Neuronal stem cell (in vitro differentiated cells): Measurements from ENCODE around the gene CILP.

Experiments
- DNase-seq: peaks from one replicate; pipeline ENCODE4 v3.0.0-alpha.2; 2013; ENCODE audit warnings: low spot score
- H2AFZ ChIP-seq: one replicate; pipeline ENCODE4 v1.6.1; 2013; ENCODE audit warnings: mild to moderate bottlenecking, low read length, inconsistent platforms
- H2AK5ac ChIP-seq: 2 replicates; pipeline ENCODE4 v1.6.1; 2013; ENCODE audit warnings: low read depth, mild to moderate bottlenecking, inconsistent platforms, low read length, moderate library complexity, mixed read lengths
- H2BK120ac ChIP-seq: 2 replicates; pipeline ENCODE4 v1.6.1; 2013; ENCODE audit warnings: low read depth, mild to moderate bottlenecking, inconsistent platforms, low read length, moderate library complexity, mixed read lengths
- H2BK12ac ChIP-seq: one replicate; pipeline ENCODE4 v1.6.1; 2013; ENCODE audit warnings: low read length, inconsistent platforms
- H2BK15ac ChIP-seq: 2 replicates; pipeline ENCODE4 v1.6.1; 2013; ENCODE audit warnings: mild to moderate bottlenecking, low read length, inconsistent platforms, mixed read lengths
- H2BK5ac ChIP-seq: one replicate; pipeline ENCODE4 v1.6.1; 2013; ENCODE audit warnings: inconsistent platforms, mild to moderate bottlenecking, low read length, moderate library complexity
- H3K14ac ChIP-seq: one replicate; pipeline ENCODE4 v1.6.1; 2013; ENCODE audit warnings: low read length, inconsistent platforms
- H3K18ac ChIP-seq: 2 replicates; pipeline ENCODE4 v1.6.1; 2013; ENCODE audit warnings: low read length, inconsistent platforms
- H3K23ac ChIP-seq: 2 replicates; pipeline ENCODE4 v1.6.1; 2013; ENCODE audit warnings: low read depth, mild to moderate bottlenecking, mixed read lengths, low read length, inconsistent platforms; ENCODE audit not compliant: poor library complexity
- H3K27ac ChIP-seq: replicated peaks from 3 replicates; pipeline ENCODE4 v1.5.1; 2013; ENCODE audit warnings: low read length, inconsistent platforms
- H3K27me3 ChIP-seq, 3 experiments: 2 replicates each; pipeline ENCODE4 v1.6.1; 2013; ENCODE audit warnings: low read length in 3 of 3, mild to moderate bottlenecking in 2 of 3, inconsistent platforms in 1 of 3, low read depth in 1 of 3, mixed read lengths in 1 of 3, moderate library complexity in 1 of 3; ENCODE audit not compliant: control insufficient read depth in 3 of 3, insufficient read depth in 3 of 3
- H3K36me3 ChIP-seq, 2 donors: replicated peaks in 1 of 2; 2 replicates each; pipeline ENCODE4 v1.6.1; 2013; ENCODE audit warnings: low read length in 2 of 2; ENCODE audit not compliant: control insufficient read depth in 2 of 2, insufficient read depth in 2 of 2
- H3K4ac ChIP-seq: 2 replicates; pipeline ENCODE4 v1.6.1; 2013; ENCODE audit warnings: inconsistent platforms, mild to moderate bottlenecking, low read length, moderate library complexity
- H3K4me1 ChIP-seq, 2 donors: 1 replicate in 1 of 2; 2 replicates in 1 of 2; pipeline ENCODE4 v1.6.1; 2013; ENCODE audit warnings: low read length in 2 of 2, low read depth in 1 of 2; ENCODE audit not compliant: control insufficient read depth in 2 of 2, insufficient read depth in 1 of 2
- H3K4me2 ChIP-seq: one replicate; pipeline ENCODE4 v1.6.1; 2013; ENCODE audit warnings: mild to moderate bottlenecking, low read length, inconsistent platforms; ENCODE audit not compliant: insufficient read depth, poor library complexity, severe bottlenecking
- H3K4me3 ChIP-seq, 2 donors: 2 replicates each; pipeline ENCODE4 v1.5.1; 2013; ENCODE audit warnings: low read length in 2 of 2, mild to moderate bottlenecking in 2 of 2, inconsistent platforms in 1 of 2, moderate library complexity in 1 of 2
- H3K79me1 ChIP-seq: one replicate; pipeline ENCODE4 v1.6.1; 2013; ENCODE audit warnings: low read depth, mild to moderate bottlenecking, inconsistent platforms, low read length, moderate library complexity
- H3K9ac ChIP-seq: one replicate; pipeline ENCODE4 v1.6.1; 2013; ENCODE audit warnings: mild to moderate bottlenecking, low read depth, low read length, inconsistent platforms; ENCODE audit not compliant: poor library complexity
- H3K9me3 ChIP-seq, 2 donors: replicated peaks in 1 of 2; 2 replicates each; pipeline versions ENCODE3 to v1.6.1; 2013; ENCODE audit warnings: low read length in 2 of 2, mild to moderate bottlenecking in 2 of 2, inconsistent platforms in 1 of 2, low read depth in 1 of 2, mixed read lengths in 1 of 2, moderate library complexity in 1 of 2; ENCODE audit not compliant: control insufficient read depth in 2 of 2, insufficient read depth in 1 of 2
- H4K8ac ChIP-seq: one replicate; pipeline ENCODE4 v1.6.1; 2013; ENCODE audit warnings: low read depth, mild to moderate bottlenecking, inconsistent platforms, low read length, moderate library complexity
- H4K91ac ChIP-seq: one replicate; pipeline ENCODE4 v1.6.1; 2013; ENCODE audit warnings: low read length, low read depth, mild to moderate bottlenecking, inconsistent platforms; ENCODE audit not compliant: poor library complexity
- WGBS, 2 donors: extraction: QIAGEN DNeasy Blood & Tissue Kit; methylation state at CpG; one replicate each; pipeline ENCODE4 v1.1.7; 2013; ENCODE audit warnings: missing lambda C conversion rate in 2 of 2, mixed read lengths in 1 of 2; ENCODE audit not compliant: insufficient read length in 2 of 2, insufficient replicate concordance in 1 of 2; ENCODE audit errors: extremely low coverage in 2 of 2; 5-methylcytosine and 5-hydroxymethylcytosine counted together

CILP gene

GRCh38 chr15:65176056-65176455 lies 35.2 kb downstream of the CILP start:
- H2BK12ac ChIP-seq, result no peak overlapping the region
- no peak overlapping the region for H3K4me2 ChIP-seq
- no peaks in the 10 kb centered on the region for H3K4me1 ChIP-seq
- no peak overlapping the region for H3K27ac ChIP-seq
- peaks cover 8 to 94% of the 10 kb centered on the region in 2 donors for H3K36me3 ChIP-seq
- no peak overlapping the region for H2AK5ac ChIP-seq
- no peak overlapping the region for H3K23ac ChIP-seq
- no peak overlapping the region for H3K4me3 ChIP-seq
- no peak for DNase-seq
- no peak overlapping the region for H4K91ac ChIP-seq
- H4K8ac ChIP-seq, result no peak overlapping the region
- no peaks in the 10 kb centered on the region for H3K27me3 ChIP-seq
- H3K9ac ChIP-seq, result no peak overlapping the region
- no peak overlapping the region for H3K18ac ChIP-seq
- H3K9me3 ChIP-seq, result no peaks in the 10 kb centered on the region
- no peak overlapping the region for H3K14ac ChIP-seq
- H2BK5ac ChIP-seq, result no peak overlapping the region
- no peak overlapping the region for H2BK120ac ChIP-seq
- H2BK15ac ChIP-seq, result no peak overlapping the region
- no peak overlapping the region for H3K4ac ChIP-seq
- no peaks in the 10 kb centered on the region for H3K79me1 ChIP-seq
- no peak overlapping the region for H2AFZ ChIP-seq

GRCh38 chr15:65175511-65175910 lies 35.8 kb downstream of the CILP start:
- no CpG with 5 or more reads among the region's 5 CpGs for WGBS, 2 donors
- no peaks in the 10 kb centered on the region for H3K27me3 ChIP-seq
- DNase-seq, result no peak

GRCh38 chr15:65174509-65174908 lies 36.8 kb downstream of the CILP start:
- H3K4me3 ChIP-seq, result no peak overlapping the region
- H3K4me1 ChIP-seq, result no peaks in the 10 kb centered on the region
- no peak overlapping the region for H2AFZ ChIP-seq
- H3K79me1 ChIP-seq, result no peaks in the 10 kb centered on the region
- H3K27ac ChIP-seq, result no peak overlapping the region
- H3K4ac ChIP-seq, result no peak overlapping the region
- DNase-seq, result no peak
- no peak overlapping the region for H4K8ac ChIP-seq
- no CpG with 5 or more reads among the region's 5 CpGs for WGBS, 2 donors
- H4K91ac ChIP-seq, result no peak overlapping the region
- no peak overlapping the region for H3K9ac ChIP-seq
- peaks cover 8 to 93% of the 10 kb centered on the region in 2 donors for H3K36me3 ChIP-seq
- H3K9me3 ChIP-seq, result no peaks in the 10 kb centered on the region
- H2BK5ac ChIP-seq, result no peak overlapping the region
- H3K4me2 ChIP-seq, result no peak overlapping the region
- H3K18ac ChIP-seq, result no peak overlapping the region
- no peak overlapping the region for H2BK12ac ChIP-seq
- H3K14ac ChIP-seq, result no peak overlapping the region
- H3K27me3 ChIP-seq, result no peaks in the 10 kb centered on the region
- H2AK5ac ChIP-seq, result no peak overlapping the region
- H2BK15ac ChIP-seq, result no peak overlapping the region
- no peak overlapping the region for H2BK120ac ChIP-seq
- no peak overlapping the region for H3K23ac ChIP-seq

More at GRCh38 chr15:65175511-65175910, 35.8 kb downstream of the CILP start:
- Histone ChIP-seq H3K18ac (no peak overlapping the region), H3K36me3 (peaks cover 8 to 94% of the 10 kb centered on the region in 2 donors), H3K4ac (no peak overlapping the region), H3K9me3 (no peaks in the 10 kb centered on the region), H3K14ac (no peak overlapping the region), H2AFZ (no peak overlapping the region), H4K91ac (no peak overlapping the region), H4K8ac (no peak overlapping the region), H3K4me3 (no peak overlapping the region), H2BK5ac (no peak overlapping the region), H3K4me1 (no peaks in the 10 kb centered on the region), H2AK5ac (no peak overlapping the region), H3K79me1 (no peaks in the 10 kb centered on the region), H3K9ac (no peak overlapping the region), H2BK12ac (no peak overlapping the region), H2BK15ac (no peak overlapping the region), H3K4me2 (no peak overlapping the region), H3K27ac (no peak overlapping the region), H3K23ac (no peak overlapping the region), H2BK120ac (no peak overlapping the region)

GRCh38 chr15:65172531-65172930 lies 38.7 kb downstream of the CILP start:
- Histone ChIP-seq H3K36me3 (peaks cover 2 to 82% of the 10 kb centered on the region in 2 donors), H3K4ac (no peak overlapping the region), H2AFZ (no peak overlapping the region), H3K4me2 (no peak overlapping the region), H3K4me3 (no peak overlapping the region), H2BK12ac (no peak overlapping the region), H2AK5ac (no peak overlapping the region), H4K91ac (no peak overlapping the region), H4K8ac (no peak overlapping the region), H3K18ac (no peak overlapping the region), H3K4me1 (no peaks in the 10 kb centered on the region), H3K9me3 (no peaks in the 10 kb centered on the region), H3K27ac (no peak overlapping the region), H2BK120ac (no peak overlapping the region), H3K27me3 (no peaks in the 10 kb centered on the region), H3K23ac (no peak overlapping the region), H2BK5ac (no peak overlapping the region), H3K79me1 (no peaks in the 10 kb centered on the region), H3K14ac (no peak overlapping the region), H2BK15ac (no peak overlapping the region), H3K9ac (no peak overlapping the region)
- no peak for DNase-seq
- no CpG with 5 or more reads among the region's 5 CpGs for WGBS, 2 donors
